ENCODE data around the gene CATSPERB. TPM values are rescaled to one million over a fixed set of nuclear protein-coding genes. Genes with fewer than 3 reads are reported as not detected.
"Not testable (repeated sequence)": the region's sequence is repeated elsewhere in the genome, so short reads cannot be mapped to it uniquely, and the experiment has no call there.

CATSPERB gene
- total RNA-seq, 2 donors from 2014 or later: 1.2 to 2.3 TPM

DNA sequence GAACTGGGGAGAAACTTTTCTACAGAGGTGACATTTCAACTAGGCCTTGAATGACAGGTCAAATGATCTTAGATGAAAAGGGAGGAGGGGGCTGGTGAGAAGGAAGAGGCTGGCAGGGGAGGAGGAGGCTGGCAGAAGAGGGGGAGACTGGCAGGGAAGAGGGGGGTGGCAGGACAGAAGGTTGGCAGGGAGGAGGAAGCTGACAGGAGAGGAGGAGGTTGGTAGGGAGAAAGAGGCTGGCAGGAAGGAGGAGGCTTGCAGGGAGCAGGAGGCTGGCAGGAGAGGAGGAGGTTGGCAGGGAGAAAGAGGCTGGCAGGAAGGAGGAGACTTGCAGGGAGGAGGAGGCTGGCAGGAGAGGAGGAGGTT, 158.4 kb downstream of the CATSPERB start:
- TF ChIP-seq POLR2A (IDR thresholded peaks at IDR 0.05) (no peak), POLR2AphosphoS5 (IDR thresholded peaks at IDR 0.05) (no peak)
- TF ChIP-seq, protein P1, sequence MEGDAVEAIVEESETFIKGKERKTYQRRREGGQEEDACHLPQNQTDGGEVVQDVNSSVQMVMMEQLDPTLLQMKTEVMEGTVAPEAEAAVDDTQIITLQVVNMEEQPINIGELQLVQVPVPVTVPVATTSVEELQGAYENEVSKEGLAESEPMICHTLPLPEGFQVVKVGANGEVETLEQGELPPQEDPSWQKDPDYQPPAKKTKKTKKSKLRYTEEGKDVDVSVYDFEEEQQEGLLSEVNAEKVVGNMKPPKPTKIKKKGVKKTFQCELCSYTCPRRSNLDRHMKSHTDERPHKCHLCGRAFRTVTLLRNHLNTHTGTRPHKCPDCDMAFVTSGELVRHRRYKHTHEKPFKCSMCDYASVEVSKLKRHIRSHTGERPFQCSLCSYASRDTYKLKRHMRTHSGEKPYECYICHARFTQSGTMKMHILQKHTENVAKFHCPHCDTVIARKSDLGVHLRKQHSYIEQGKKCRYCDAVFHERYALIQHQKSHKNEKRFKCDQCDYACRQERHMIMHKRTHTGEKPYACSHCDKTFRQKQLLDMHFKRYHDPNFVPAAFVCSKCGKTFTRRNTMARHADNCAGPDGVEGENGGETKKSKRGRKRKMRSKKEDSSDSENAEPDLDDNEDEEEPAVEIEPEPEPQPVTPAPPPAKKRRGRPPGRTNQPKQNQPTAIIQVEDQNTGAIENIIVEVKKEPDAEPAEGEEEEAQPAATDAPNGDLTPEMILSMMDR (IDR thresholded peaks at IDR 0.05): no peak
- no peak for DNase-seq (ENCODE audit: low spot score)
- H3K36me3 ChIP-seq: no peaks in the 10 kb centered on the region
- peak overlapping the region in 1 of 2 donors; percentile 58 for H3K27ac ChIP-seq
- no peaks in the 10 kb centered on the region for H3K4me1 ChIP-seq (replicated peaks)
- H3K4me3 ChIP-seq: peak overlapping the region; percentile 32 to 42
- intact Hi-C loops (cut with DNase I): no loop called here
- no peaks in the 10 kb centered on the region for H3K27me3 ChIP-seq (replicated peaks; ENCODE audit: insufficient read depth)
- no peaks in the 10 kb centered on the region for H3K9me3 ChIP-seq

DNA sequence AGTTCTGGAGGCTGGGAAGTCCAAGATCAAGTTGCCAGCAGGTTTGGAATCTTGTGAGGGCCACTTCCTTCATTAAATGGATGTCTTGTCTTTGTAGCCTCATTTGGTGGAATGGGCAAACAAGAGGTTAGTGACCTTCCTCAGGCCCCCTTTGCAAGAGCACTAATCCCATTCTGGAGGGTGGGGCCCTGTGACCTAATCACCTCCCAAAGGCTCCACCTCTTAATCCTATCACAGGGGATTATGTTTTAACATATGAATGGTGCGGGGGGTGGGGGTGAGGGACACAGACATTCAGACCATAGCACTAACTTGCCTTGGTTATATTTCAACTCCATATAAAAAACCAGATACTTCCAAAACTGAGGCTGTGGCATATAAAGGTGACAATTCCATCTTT, 161.9 kb downstream of the CATSPERB start:
- 58% methylated on average over 1 of the region's 1 CpG for WGBS
- no peak overlapping the region for H3K27ac ChIP-seq
- no peak for TF ChIP-seq POLR2AphosphoS5 (IDR thresholded peaks at IDR 0.05)
- TF ChIP-seq, protein P1 (IDR thresholded peaks at IDR 0.05): no peak
- no peak for TF ChIP-seq POLR2A (IDR thresholded peaks at IDR 0.05)

DNA sequence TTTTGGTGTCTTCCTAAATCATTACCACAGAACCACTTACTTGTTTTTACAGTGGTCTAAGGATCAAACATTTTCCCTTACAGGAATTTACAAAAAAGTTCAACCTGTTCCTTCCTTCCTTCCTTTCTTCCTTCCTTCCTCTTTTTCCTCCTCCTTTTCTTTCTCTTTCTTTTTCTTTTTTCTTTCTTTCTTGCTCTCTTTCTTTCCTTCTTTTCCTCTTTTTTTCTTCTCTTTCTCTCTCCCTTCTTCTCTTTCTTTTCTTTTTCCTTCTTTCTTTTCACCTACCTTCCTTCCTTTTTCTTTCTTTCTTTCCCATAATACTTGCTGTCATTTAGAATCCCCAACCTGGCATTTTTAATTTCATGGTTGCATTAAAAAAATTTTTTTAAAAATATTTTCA, 162.6 kb downstream of the CATSPERB start:
- TF ChIP-seq, protein P1 (IDR thresholded peaks at IDR 0.05): no peak
- TF ChIP-seq POLR2A (IDR thresholded peaks at IDR 0.05) (no peak), POLR2AphosphoS5 (IDR thresholded peaks at IDR 0.05) (no peak)
- no peaks in the 10 kb centered on the region for H3K4me1 ChIP-seq (replicated peaks)
- no peak overlapping the region for H3K27ac ChIP-seq
- no peak overlapping the region for H3K4me3 ChIP-seq
- no peaks in the 10 kb centered on the region for H3K27me3 ChIP-seq (replicated peaks; ENCODE audit: insufficient read depth)
- H3K9me3 ChIP-seq: no peaks in the 10 kb centered on the region
- intact Hi-C loops (cut with DNase I): no loop called here
- no peaks in the 10 kb centered on the region for H3K36me3 ChIP-seq
- no peak for DNase-seq (ENCODE audit: low spot score)

More for the DNA sequence above, 161.9 kb downstream of the CATSPERB start:
- intact Hi-C loops (cut with DNase I): no loop called here
- H3K27me3 ChIP-seq (replicated peaks; ENCODE audit: insufficient read depth): no peaks in the 10 kb centered on the region
- H3K36me3 ChIP-seq: no peaks in the 10 kb centered on the region
- no peak for DNase-seq (ENCODE audit: low spot score)
- H3K4me1 ChIP-seq (replicated peaks): no peaks in the 10 kb centered on the region
- no peak overlapping the region for H3K4me3 ChIP-seq
- H3K9me3 ChIP-seq: no peaks in the 10 kb centered on the region

DNA sequence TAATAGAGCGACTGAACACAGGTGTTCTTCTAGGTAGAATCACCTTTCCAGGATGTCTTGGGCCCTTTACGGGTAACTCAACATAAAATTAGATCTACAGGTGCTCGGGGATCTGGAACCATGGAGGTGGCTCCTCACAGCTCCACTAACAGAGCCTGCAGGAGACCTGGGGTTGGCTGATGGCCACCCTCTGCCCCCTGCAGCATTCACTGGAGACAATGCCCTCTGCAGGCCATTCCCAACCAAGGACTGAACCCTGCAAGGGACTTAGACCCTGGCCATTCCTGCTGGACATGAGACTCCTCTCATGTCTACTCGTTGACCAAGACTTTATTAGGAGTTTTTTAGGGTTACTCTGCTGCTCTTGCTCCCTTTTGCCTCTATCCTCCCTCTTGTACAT, 163.3 kb downstream of the CATSPERB start:
- H3K27ac ChIP-seq: no peak overlapping the region
- no peaks in the 10 kb centered on the region for H3K9me3 ChIP-seq
- no peak overlapping the region for H3K4me3 ChIP-seq
- H3K4me1 ChIP-seq (replicated peaks): no peaks in the 10 kb centered on the region
- DNase-seq (ENCODE audit: low spot score): no peak
- no peaks in the 10 kb centered on the region for H3K36me3 ChIP-seq
- H3K27me3 ChIP-seq (replicated peaks; ENCODE audit: insufficient read depth): no peaks in the 10 kb centered on the region
- intact Hi-C loops (cut with DNase I): no loop called here
- WGBS: 89% methylated on average over 4 of the region's 4 CpGs
- TF ChIP-seq, protein P1 (IDR thresholded peaks at IDR 0.05): no peak

DNA sequence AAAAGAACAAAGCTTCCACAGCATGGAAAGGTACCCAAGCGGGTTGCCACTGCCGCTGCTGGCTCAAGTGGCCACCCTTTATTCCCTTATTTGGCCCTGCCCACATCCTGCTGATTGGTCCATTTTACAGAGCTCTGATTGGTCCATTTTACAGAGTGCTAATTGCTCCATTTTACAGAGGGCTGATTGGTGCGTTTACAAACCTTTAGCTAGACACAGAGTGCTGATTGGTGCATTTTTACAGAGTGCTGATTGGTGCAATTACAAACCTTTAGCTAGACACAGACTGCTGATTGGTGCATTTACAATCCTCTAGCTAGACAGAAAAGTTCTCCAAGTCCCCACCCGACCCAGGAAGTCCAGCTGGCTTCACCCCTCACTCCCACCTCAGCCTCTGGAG, 164.1 kb downstream of the CATSPERB start:
- H3K9me3 ChIP-seq; H3K27me3 ChIP-seq (replicated peaks; ENCODE audit: insufficient read depth); H3K36me3 ChIP-seq; H3K27ac ChIP-seq; intact Hi-C loops (cut with DNase I); H3K4me1 ChIP-seq (replicated peaks); H3K4me3 ChIP-seq; DNase-seq (ENCODE audit: low spot score): not testable (repeated sequence)
- 75% methylated on average over 4 of the region's 4 CpGs for WGBS

DNA sequence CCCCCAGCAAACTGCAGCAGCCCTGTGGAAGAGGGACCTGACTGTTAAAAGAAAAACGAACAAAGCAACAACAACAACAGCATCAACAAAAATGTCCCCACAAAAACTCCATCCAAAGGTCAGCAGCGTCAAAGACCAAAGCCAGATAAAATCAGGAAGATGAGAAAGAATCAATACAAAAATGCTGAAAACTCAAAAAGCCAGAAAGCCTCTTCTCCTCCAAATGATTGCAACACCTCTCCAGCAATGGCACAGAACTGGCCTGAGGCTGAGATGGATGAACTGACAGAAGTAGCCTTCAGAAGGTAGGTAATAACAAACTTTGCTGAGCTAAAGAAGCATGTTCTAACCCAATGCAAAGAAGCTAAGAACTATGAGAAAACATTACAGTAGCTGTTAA, 176.4 kb downstream of the CATSPERB start:
- intact Hi-C loops (cut with DNase I): no loop called here
- Histone ChIP-seq H3K4me3 (no peak overlapping the region), H3K4me1 (replicated peaks) (no peaks in the 10 kb centered on the region), H3K9me3 (no peaks in the 10 kb centered on the region), H3K27me3 (replicated peaks; ENCODE audit: insufficient read depth) (no peaks in the 10 kb centered on the region), H3K27ac (no peak overlapping the region), H3K36me3 (no peaks in the 10 kb centered on the region)
- no peak for TF ChIP-seq POLR2A (IDR thresholded peaks at IDR 0.05)
- TF ChIP-seq, protein P1 (IDR thresholded peaks at IDR 0.05): no peak
- TF ChIP-seq POLR2AphosphoS5 (IDR thresholded peaks at IDR 0.05): no peak
- no peak for DNase-seq (ENCODE audit: low spot score)
- 86% methylated on average over 2 of the region's 2 CpGs for WGBS
